Measurements from ENCODE around the gene KCNK3. TPM values are rescaled to one million over a fixed set of nuclear protein-coding genes. Genes with fewer than 3 reads are reported as not detected.
"Not testable (repeated sequence)": the region's sequence is repeated elsewhere in the genome, so short reads cannot be mapped to it uniquely, and the experiment has no call there.

KCNK3 gene
- total and polyA plus RNA-seq, 2 donors (not counting 1 experiment from before 2014, with no cell fraction given) = not detected

GRCh38 chr2:26653207-26654060, 39.1 kb upstream of the KCNK3 start:
- ChIA-PET POLR2A (no interaction called here), CTCF (no interaction called here)
- H3K27ac ChIP-seq (ENCODE audit: low read length in 2 of 2) = no peak overlapping the region
- no peaks in the 10 kb centered on the region for H3K79me2 ChIP-seq (ENCODE audit: control insufficient read depth, insufficient read depth, low read length)
- 84% methylated on average over 11 of the region's 13 CpGs for WGBS (ENCODE audit: insufficient coverage)
- Mint-ChIP-seq H3K9me3 (ENCODE audit: insufficient read depth) (no peaks in the 10 kb centered on the region), H3K27ac (no peak overlapping the region), H3K4me1 (no peaks in the 10 kb centered on the region), H3K4me3 (no peak overlapping the region), H3K27me3 (peaks cover 32% of the 10 kb centered on the region)
- no peaks in the 10 kb centered on the region for H3K36me3 ChIP-seq (replicated peaks in 1 of 2; ENCODE audit: control extremely low read depth in 1 of 2, control insufficient read depth in 1 of 2, extremely low read depth in 1 of 2, insufficient read depth in 2 of 2, low read length in 1 of 2)
- H3K9me3 ChIP-seq (ENCODE audit: control extremely low read depth in 1 of 3, control insufficient read depth in 2 of 3, insufficient read depth in 1 of 3, low read length in 2 of 3) = peaks cover 0 to 9% (median 0%) of the 10 kb centered on the region in 3 donors
- H3K27me3 ChIP-seq (replicated peaks in 1 of 4; ENCODE audit: control extremely low read depth in 1 of 4, control insufficient read depth in 3 of 4, insufficient read depth in 4 of 4, low read length in 3 of 4) = peaks cover 0 to 4% (median 0%) of the 10 kb centered on the region in 4 experiments
- TF ChIP-seq EZH2 (IDR thresholded peaks at IDR 0.05; ENCODE audit: borderline replicate concordance, insufficient read depth, low read depth, low read length, poor library complexity, severe bottlenecking) = no peak
- TF ChIP-seq CTCF (IDR thresholded peaks at IDR 0.05) = no peak
- ATAC-seq (ENCODE audit: low read depth) (no peak), DNase-seq (no peak)
- no peak overlapping the region for H3K4me2 ChIP-seq (replicated peaks; ENCODE audit: low read depth, low read length, poor library complexity, severe bottlenecking)
- no peak overlapping the region for H3K4me3 ChIP-seq (ENCODE audit: control extremely low read depth in 1 of 5, extremely low read depth in 1 of 5, insufficient read depth in 1 of 5, low read depth in 2 of 5, low read length in 4 of 5)
- H2AFZ ChIP-seq (ENCODE audit: insufficient read depth, low read depth, low read length, poor library complexity, severe bottlenecking) = no peak overlapping the region
- no peaks in the 10 kb centered on the region for H4K20me1 ChIP-seq (ENCODE audit: control insufficient read depth, insufficient read depth, low read length, poor library complexity, severe bottlenecking)
- intact Hi-C loops (cut with micrococcal nuclease) = no loop called here
- no peak overlapping the region for H3K9ac ChIP-seq (ENCODE audit: low read length)
- H3K4me1 ChIP-seq (ENCODE audit: control insufficient read depth in 2 of 2, insufficient read depth in 2 of 2, low read length in 2 of 2) = no peaks in the 10 kb centered on the region

GRCh38 chr2:26654061-26654340, 38.5 kb upstream of the KCNK3 start:
- Histone ChIP-seq H3K36me3 (replicated peaks in 1 of 2; ENCODE audit: control extremely low read depth in 1 of 2, control insufficient read depth in 1 of 2, extremely low read depth in 1 of 2, insufficient read depth in 2 of 2, low read length in 1 of 2) (no peaks in the 10 kb centered on the region), H3K4me2 (replicated peaks; ENCODE audit: low read depth, low read length, poor library complexity, severe bottlenecking) (no peak overlapping the region), H2AFZ (ENCODE audit: insufficient read depth, low read depth, low read length, poor library complexity, severe bottlenecking) (no peak overlapping the region), H3K27ac (ENCODE audit: low read length in 2 of 2) (no peak overlapping the region), H3K4me1 (ENCODE audit: control insufficient read depth in 2 of 2, insufficient read depth in 2 of 2, low read length in 2 of 2) (no peaks in the 10 kb centered on the region), H3K9me3 (ENCODE audit: control extremely low read depth in 1 of 3, control insufficient read depth in 2 of 3, insufficient read depth in 1 of 3, low read length in 2 of 3) (peaks cover 0 to 15% (median 0%) of the 10 kb centered on the region in 3 donors), H3K79me2 (ENCODE audit: control insufficient read depth, insufficient read depth, low read length) (no peaks in the 10 kb centered on the region), H3K27me3 (replicated peaks in 1 of 4; ENCODE audit: control extremely low read depth in 1 of 4, control insufficient read depth in 3 of 4, insufficient read depth in 4 of 4, low read length in 3 of 4) (peaks cover 0 to 4% (median 0%) of the 10 kb centered on the region in 4 experiments), H3K9ac (ENCODE audit: low read length) (no peak overlapping the region), H3K4me3 (ENCODE audit: control extremely low read depth in 1 of 5, extremely low read depth in 1 of 5, insufficient read depth in 1 of 5, low read depth in 2 of 5, low read length in 4 of 5) (no peak overlapping the region), H4K20me1 (ENCODE audit: control insufficient read depth, insufficient read depth, low read length, poor library complexity, severe bottlenecking) (no peaks in the 10 kb centered on the region)
- WGBS (ENCODE audit: insufficient coverage) = 88% methylated on average over 3 of the region's 3 CpGs
- no peak for ATAC-seq (ENCODE audit: low read depth)
- DNase-seq = no peak
- Mint-ChIP-seq H3K4me3 (no peak overlapping the region), H3K9me3 (ENCODE audit: insufficient read depth) (no peaks in the 10 kb centered on the region), H3K27ac (no peak overlapping the region), H3K4me1 (no peaks in the 10 kb centered on the region), H3K27me3 (peaks cover 37% of the 10 kb centered on the region)
- TF ChIP-seq CTCF (IDR thresholded peaks at IDR 0.05) = no peak
- no peak for TF ChIP-seq EZH2 (IDR thresholded peaks at IDR 0.05; ENCODE audit: borderline replicate concordance, insufficient read depth, low read depth, low read length, poor library complexity, severe bottlenecking)
- POLR2A ChIA-PET = no interaction called here
- CTCF ChIA-PET = no interaction called here
- intact Hi-C loops (cut with micrococcal nuclease) = no loop called here

- H3K4me3 ChIP-seq (ENCODE audit: control extremely low read depth in 1 of 5, extremely low read depth in 1 of 5, insufficient read depth in 1 of 5, low read depth in 2 of 5, low read length in 4 of 5); POLR2A ChIA-PET; CTCF ChIA-PET; H3K79me2 ChIP-seq (ENCODE audit: control insufficient read depth, insufficient read depth, low read length); H3K36me3 ChIP-seq (replicated peaks in 1 of 2; ENCODE audit: control extremely low read depth in 1 of 2, control insufficient read depth in 1 of 2, extremely low read depth in 1 of 2, insufficient read depth in 2 of 2, low read length in 1 of 2); H3K4me1 Mint-ChIP-seq; H3K9me3 Mint-ChIP-seq (ENCODE audit: insufficient read depth); ATAC-seq (ENCODE audit: low read depth); H3K27ac Mint-ChIP-seq; DNase-seq; H2AFZ ChIP-seq (ENCODE audit: insufficient read depth, low read depth, low read length, poor library complexity, severe bottlenecking); H3K4me2 ChIP-seq (replicated peaks; ENCODE audit: low read depth, low read length, poor library complexity, severe bottlenecking); H3K4me3 Mint-ChIP-seq; H3K4me1 ChIP-seq (ENCODE audit: control insufficient read depth in 2 of 2, insufficient read depth in 2 of 2, low read length in 2 of 2); H3K9ac ChIP-seq (ENCODE audit: low read length); H3K27ac ChIP-seq (ENCODE audit: low read length in 2 of 2); H4K20me1 ChIP-seq (ENCODE audit: control insufficient read depth, insufficient read depth, low read length, poor library complexity, severe bottlenecking); H3K27me3 ChIP-seq (replicated peaks in 1 of 4; ENCODE audit: control extremely low read depth in 1 of 4, control insufficient read depth in 3 of 4, insufficient read depth in 4 of 4, low read length in 3 of 4); intact Hi-C loops (cut with micrococcal nuclease): not testable (repeated sequence)
- WGBS (ENCODE audit: insufficient coverage) = 0% methylated on average over 1 of the region's 1 CpG
- peaks cover 33% of the 10 kb centered on the region for H3K27me3 Mint-ChIP-seq
- peaks cover 1 to 15% (median 5%) of the 10 kb centered on the region in 3 donors for H3K9me3 ChIP-seq (ENCODE audit: control extremely low read depth in 1 of 3, control insufficient read depth in 2 of 3, insufficient read depth in 1 of 3, low read length in 2 of 3)
Measured at GRCh38 chr2:26655120-26655519, 37.4 kb upstream of the KCNK3 start.

Data from B cell (primary cell).